Measurements from ENCODE around the gene ZSWIM8. TPM values are rescaled to one million over a fixed set of nuclear protein-coding genes. Genes with fewer than 3 reads are reported as not detected.

ZSWIM8 gene
- total and polyA plus RNA-seq, 10 of the 15 experiments (the other 5 are each of a cell fraction or from before 2014, with no cell fraction given): 7.8 to 47.1 (median 23.6) TPM

DNA sequence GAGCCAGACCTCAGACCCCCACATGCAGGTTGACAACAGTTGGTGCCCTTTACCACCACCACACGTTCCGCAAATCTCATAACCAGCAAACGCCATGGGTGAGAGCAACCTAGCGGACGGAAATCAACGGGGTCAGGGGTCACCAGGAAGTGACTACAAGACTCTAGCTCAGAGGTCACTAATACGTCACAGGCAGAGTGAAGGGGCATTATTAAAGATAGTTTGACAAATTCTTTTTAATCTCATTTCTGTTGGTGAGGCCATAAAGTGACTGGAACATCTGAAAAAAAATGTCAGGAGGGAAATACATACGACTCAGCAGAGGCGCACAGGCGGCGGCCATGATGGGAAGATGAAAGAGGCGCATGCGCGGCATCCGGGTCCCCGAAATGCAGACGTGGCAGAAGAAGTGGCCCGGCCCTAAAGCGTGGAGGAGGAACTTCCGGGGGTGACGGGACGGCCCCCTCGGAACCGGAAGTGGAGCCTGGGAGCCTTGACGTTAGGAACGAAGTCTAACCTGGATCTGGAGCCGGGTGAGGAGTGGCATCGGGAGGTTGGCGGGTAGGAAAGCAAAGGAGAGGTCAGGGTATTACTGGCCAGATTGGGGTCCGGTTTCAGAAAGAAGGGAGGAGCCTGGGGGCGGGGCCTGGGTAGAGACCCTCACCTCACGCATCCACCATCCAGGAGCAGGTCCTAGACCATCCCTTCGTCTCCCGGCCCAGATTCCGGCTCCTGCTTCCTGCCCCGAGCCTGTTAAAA is 41.3 kb upstream of the ZSWIM8 start, which contains the start of gene SEC24C (continued):
- TF ChIP-seq, protein P1, sequence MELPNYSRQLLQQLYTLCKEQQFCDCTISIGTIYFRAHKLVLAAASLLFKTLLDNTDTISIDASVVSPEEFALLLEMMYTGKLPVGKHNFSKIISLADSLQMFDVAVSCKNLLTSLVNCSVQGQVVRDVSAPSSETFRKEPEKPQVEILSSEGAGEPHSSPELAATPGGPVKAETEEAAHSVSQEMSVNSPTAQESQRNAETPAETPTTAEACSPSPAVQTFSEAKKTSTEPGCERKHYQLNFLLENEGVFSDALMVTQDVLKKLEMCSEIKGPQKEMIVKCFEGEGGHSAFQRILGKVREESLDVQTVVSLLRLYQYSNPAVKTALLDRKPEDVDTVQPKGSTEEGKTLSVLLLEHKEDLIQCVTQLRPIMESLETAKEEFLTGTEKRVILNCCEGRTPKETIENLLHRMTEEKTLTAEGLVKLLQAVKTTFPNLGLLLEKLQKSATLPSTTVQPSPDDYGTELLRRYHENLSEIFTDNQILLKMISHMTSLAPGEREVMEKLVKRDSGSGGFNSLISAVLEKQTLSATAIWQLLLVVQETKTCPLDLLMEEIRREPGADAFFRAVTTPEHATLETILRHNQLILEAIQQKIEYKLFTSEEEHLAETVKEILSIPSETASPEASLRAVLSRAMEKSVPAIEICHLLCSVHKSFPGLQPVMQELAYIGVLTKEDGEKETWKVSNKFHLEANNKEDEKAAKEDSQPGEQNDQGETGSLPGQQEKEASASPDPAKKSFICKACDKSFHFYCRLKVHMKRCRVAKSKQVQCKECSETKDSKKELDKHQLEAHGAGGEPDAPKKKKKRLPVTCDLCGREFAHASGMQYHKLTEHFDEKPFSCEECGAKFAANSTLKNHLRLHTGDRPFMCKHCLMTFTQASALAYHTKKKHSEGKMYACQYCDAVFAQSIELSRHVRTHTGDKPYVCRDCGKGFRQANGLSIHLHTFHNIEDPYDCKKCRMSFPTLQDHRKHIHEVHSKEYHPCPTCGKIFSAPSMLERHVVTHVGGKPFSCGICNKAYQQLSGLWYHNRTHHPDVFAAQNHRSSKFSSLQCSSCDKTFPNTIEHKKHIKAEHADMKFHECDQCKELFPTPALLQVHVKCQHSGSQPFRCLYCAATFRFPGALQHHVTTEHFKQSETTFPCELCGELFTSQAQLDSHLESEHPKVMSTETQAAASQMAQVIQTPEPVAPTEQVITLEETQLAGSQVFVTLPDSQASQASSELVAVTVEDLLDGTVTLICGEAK (IDR thresholded peaks at IDR 0.05; ENCODE audit: borderline replicate concordance): peak; percentile 96
- TF ChIP-seq RCOR1 (conservative IDR thresholded peaks at IDR 0.05; ENCODE audit: low read depth, low read length): no peak
- peak; percentile 42 for TF ChIP-seq SIX5 (IDR thresholded peaks at IDR 0.05; ENCODE audit: low read depth, low read length, severe bottlenecking)
- TF ChIP-seq NFYA (IDR thresholded peaks at IDR 0.05; ENCODE audit: borderline replicate concordance, low read depth, low read length): no peak
- no peak for TF ChIP-seq DPF2 (IDR thresholded peaks at IDR 0.05)
- TF ChIP-seq FOXM1 (IDR thresholded peaks at IDR 0.05; ENCODE audit: low read depth, low read length): no peak
- TF ChIP-seq JUND (IDR thresholded peaks at IDR 0.05; ENCODE audit: low read depth, low read length): no peak
- TF ChIP-seq CHD4 (IDR thresholded peaks at IDR 0.05): no peak
- TF ChIP-seq NFXL1 (IDR thresholded peaks at IDR 0.05; ENCODE audit: borderline replicate concordance): no peak
- TF ChIP-seq YY1 (IDR thresholded peaks at IDR 0.05; ENCODE audit: low read depth, low read length): peak; percentile 99
- peak; percentile 52 for TF ChIP-seq KLF5 (IDR thresholded peaks at IDR 0.05; ENCODE audit: partially characterized antibody)
- TF ChIP-seq, protein P2, sequence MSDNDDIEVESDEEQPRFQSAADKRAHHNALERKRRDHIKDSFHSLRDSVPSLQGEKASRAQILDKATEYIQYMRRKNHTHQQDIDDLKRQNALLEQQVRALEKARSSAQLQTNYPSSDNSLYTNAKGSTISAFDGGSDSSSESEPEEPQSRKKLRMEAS (IDR thresholded peaks at IDR 0.05; ENCODE audit: low read depth, low read length): no peak
- TF ChIP-seq, protein P3, sequence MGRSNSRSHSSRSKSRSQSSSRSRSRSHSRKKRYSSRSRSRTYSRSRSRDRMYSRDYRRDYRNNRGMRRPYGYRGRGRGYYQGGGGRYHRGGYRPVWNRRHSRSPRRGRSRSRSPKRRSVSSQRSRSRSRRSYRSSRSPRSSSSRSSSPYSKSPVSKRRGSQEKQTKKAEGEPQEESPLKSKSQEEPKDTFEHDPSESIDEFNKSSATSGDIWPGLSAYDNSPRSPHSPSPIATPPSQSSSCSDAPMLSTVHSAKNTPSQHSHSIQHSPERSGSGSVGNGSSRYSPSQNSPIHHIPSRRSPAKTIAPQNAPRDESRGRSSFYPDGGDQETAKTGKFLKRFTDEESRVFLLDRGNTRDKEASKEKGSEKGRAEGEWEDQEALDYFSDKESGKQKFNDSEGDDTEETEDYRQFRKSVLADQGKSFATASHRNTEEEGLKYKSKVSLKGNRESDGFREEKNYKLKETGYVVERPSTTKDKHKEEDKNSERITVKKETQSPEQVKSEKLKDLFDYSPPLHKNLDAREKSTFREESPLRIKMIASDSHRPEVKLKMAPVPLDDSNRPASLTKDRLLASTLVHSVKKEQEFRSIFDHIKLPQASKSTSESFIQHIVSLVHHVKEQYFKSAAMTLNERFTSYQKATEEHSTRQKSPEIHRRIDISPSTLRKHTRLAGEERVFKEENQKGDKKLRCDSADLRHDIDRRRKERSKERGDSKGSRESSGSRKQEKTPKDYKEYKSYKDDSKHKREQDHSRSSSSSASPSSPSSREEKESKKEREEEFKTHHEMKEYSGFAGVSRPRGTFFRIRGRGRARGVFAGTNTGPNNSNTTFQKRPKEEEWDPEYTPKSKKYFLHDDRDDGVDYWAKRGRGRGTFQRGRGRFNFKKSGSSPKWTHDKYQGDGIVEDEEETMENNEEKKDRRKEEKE (IDR thresholded peaks at IDR 0.05): no peak
- TF ChIP-seq, protein P4, sequence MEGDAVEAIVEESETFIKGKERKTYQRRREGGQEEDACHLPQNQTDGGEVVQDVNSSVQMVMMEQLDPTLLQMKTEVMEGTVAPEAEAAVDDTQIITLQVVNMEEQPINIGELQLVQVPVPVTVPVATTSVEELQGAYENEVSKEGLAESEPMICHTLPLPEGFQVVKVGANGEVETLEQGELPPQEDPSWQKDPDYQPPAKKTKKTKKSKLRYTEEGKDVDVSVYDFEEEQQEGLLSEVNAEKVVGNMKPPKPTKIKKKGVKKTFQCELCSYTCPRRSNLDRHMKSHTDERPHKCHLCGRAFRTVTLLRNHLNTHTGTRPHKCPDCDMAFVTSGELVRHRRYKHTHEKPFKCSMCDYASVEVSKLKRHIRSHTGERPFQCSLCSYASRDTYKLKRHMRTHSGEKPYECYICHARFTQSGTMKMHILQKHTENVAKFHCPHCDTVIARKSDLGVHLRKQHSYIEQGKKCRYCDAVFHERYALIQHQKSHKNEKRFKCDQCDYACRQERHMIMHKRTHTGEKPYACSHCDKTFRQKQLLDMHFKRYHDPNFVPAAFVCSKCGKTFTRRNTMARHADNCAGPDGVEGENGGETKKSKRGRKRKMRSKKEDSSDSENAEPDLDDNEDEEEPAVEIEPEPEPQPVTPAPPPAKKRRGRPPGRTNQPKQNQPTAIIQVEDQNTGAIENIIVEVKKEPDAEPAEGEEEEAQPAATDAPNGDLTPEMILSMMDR (IDR thresholded peaks at IDR 0.05 in 2 of 3, conservative IDR thresholded peaks at IDR 0.05 in 1 of 3; ENCODE audit: control insufficient read depth in 2 of 3, extremely low read depth in 1 of 3, insufficient read depth in 1 of 3, low read depth in 3 of 3, low read length in 3 of 3): no peak
- TF ChIP-seq, protein P5, sequence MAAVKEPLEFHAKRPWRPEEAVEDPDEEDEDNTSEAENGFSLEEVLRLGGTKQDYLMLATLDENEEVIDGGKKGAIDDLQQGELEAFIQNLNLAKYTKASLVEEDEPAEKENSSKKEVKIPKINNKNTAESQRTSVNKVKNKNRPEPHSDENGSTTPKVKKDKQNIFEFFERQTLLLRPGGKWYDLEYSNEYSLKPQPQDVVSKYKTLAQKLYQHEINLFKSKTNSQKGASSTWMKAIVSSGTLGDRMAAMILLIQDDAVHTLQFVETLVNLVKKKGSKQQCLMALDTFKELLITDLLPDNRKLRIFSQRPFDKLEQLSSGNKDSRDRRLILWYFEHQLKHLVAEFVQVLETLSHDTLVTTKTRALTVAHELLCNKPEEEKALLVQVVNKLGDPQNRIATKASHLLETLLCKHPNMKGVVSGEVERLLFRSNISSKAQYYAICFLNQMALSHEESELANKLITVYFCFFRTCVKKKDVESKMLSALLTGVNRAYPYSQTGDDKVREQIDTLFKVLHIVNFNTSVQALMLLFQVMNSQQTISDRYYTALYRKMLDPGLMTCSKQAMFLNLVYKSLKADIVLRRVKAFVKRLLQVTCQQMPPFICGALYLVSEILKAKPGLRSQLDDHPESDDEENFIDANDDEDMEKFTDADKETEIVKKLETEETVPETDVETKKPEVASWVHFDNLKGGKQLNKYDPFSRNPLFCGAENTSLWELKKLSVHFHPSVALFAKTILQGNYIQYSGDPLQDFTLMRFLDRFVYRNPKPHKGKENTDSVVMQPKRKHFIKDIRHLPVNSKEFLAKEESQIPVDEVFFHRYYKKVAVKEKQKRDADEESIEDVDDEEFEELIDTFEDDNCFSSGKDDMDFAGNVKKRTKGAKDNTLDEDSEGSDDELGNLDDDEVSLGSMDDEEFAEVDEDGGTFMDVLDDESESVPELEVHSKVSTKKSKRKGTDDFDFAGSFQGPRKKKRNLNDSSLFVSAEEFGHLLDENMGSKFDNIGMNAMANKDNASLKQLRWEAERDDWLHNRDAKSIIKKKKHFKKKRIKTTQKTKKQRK (IDR thresholded peaks at IDR 0.05; ENCODE audit: low read depth, low read length): no peak
- TF ChIP-seq CBFB (IDR thresholded peaks at IDR 0.05; ENCODE audit: low read depth): no peak; the same call in 1 of the 2 replicates
- 0 out of 2 replicates have a peak, but pooled peaks have one; percentile 65 for TF ChIP-seq MTA3 (IDR thresholded peaks at IDR 0.05; ENCODE audit: borderline replicate concordance, low read length)

Measured in GM12878 (cell line).